Activated CD8-positive, alpha-beta T cell treated with anti-CD3 and anti-CD28 coated beads, Interleukin-2, amount 10 ng/mL, durations not matched to agents 7 days and 5 days (primary cell): ENCODE data around the gene VNN1. TPM values are rescaled to one million over a fixed set of nuclear protein-coding genes. Genes with fewer than 3 reads are reported as not detected.
"Not testable (repeated sequence)": the region's sequence is repeated elsewhere in the genome, so short reads cannot be mapped to it uniquely, and the experiment has no call there.

ENCODE experiments used
- ATAC-seq: fragments of 150-1000 bp; cut with Tn5 transposase; one replicate; pipeline ENCODE4 v1.10.0; 2021; ENCODE audit warnings: moderate library complexity
- CTCF ChIA-PET: fragments of 350-600 bp; sonication (Branson Sonifier 250); formaldehyde crosslinking; loops from one replicate; lab custom pipeline; 2021; ENCODE audit warnings: antibody characterized with exemption; lab: Charles Lee
- POLR2A ChIA-PET: fragments of 350-600 bp; sonication (Branson Sonifier 250); formaldehyde crosslinking; loops from one replicate; lab custom pipeline; 2021; ENCODE audit warnings: antibody characterized with exemption; lab: Charles Lee
- DNase-seq: peaks from one replicate; pipeline ENCODE4 v3.0.0-alpha.2; 2020
- H3K27ac Mint-ChIP-seq: one replicate; pipeline ENCODE4 v1.8.0; 2021; ENCODE audit warnings: mild to moderate bottlenecking, mixed read lengths
- H3K27me3 Mint-ChIP-seq: one replicate; pipeline ENCODE4 v1.8.0; 2021; ENCODE audit warnings: low read depth, mixed read lengths
- H3K36me3 Mint-ChIP-seq: one replicate; pipeline ENCODE4 v1.8.0; 2021; ENCODE audit warnings: low read depth, mixed read lengths
- H3K4me1 Mint-ChIP-seq: one replicate; pipeline ENCODE4 v1.8.0; 2021; ENCODE audit warnings: low read depth, mixed read lengths
- H3K4me3 Mint-ChIP-seq: one replicate; pipeline ENCODE4 v1.8.0; 2021; ENCODE audit warnings: mild to moderate bottlenecking, mixed read lengths
- H3K9me3 Mint-ChIP-seq: one replicate; pipeline ENCODE4 v1.8.0; 2022; ENCODE audit warnings: mixed read lengths; ENCODE audit not compliant: insufficient read depth
- total RNA-seq, 2 experiments: library from RNA; stranded (reverse); gene quantifications; one replicate each; pipeline ENCODE4 v1.2.3, GENCODE V29; 2021

Gene VNN1
- total RNA-seq, 2 experiments from 2014 or later: not detected

- Mint-ChIP-seq H3K36me3 (peaks cover 3% of the 10 kb centered on the region), H3K27ac (no peak overlapping the region), H3K9me3 (peaks cover 10% of the 10 kb centered on the region), H3K4me1 (no peaks in the 10 kb centered on the region), H3K4me3 (no peak overlapping the region), H3K27me3 (peaks cover 26% of the 10 kb centered on the region)
- no peak for ATAC-seq
- ChIA-PET POLR2A (no interaction called here), CTCF (interaction anchor here (1.3 kb wide), 1 partner anchor 48 kb away, joined by 3 read pairs; no protein-coding TSS in a partner anchor)
- no peak for DNase-seq
Observed at GRCh38 chr6:132693478-132693877, 20.4 kb downstream of the VNN1 start.

- POLR2A ChIA-PET: no interaction called here
- Mint-ChIP-seq H3K4me1 (no peaks in the 10 kb centered on the region), H3K36me3 (peaks cover under 1% of the 10 kb centered on the region), H3K27ac (no peak overlapping the region), H3K27me3 (peaks cover 41% of the 10 kb centered on the region), H3K9me3 (peaks cover 4% of the 10 kb centered on the region), H3K4me3 (no peak overlapping the region)
- DNase-seq: no peak
- ATAC-seq: no peak
- CTCF ChIA-PET: interaction anchor here (1.7 kb wide), 1 partner anchor 63 kb away, joined by 3 read pairs; no protein-coding TSS in a partner anchor
Observed at GRCh38 chr6:132690678-132691077, 23.2 kb downstream of the VNN1 start.

GRCh38 chr6:132687306-132687705 is 26.5 kb downstream of the VNN1 start:
- no peak for ATAC-seq
- peaks cover 45% of the 10 kb centered on the region for H3K27me3 Mint-ChIP-seq
- H3K9me3 Mint-ChIP-seq: no peaks in the 10 kb centered on the region
- no peak for DNase-seq
- no peak overlapping the region for H3K27ac Mint-ChIP-seq
- H3K36me3 Mint-ChIP-seq: no peaks in the 10 kb centered on the region
- no peak overlapping the region for H3K4me3 Mint-ChIP-seq
- no peaks in the 10 kb centered on the region for H3K4me1 Mint-ChIP-seq
- POLR2A ChIA-PET: no interaction called here
- CTCF ChIA-PET: no interaction called here

GRCh38 chr6:132686531-132686930 is 27.3 kb downstream of the VNN1 start:
- Mint-ChIP-seq H3K9me3 (no peaks in the 10 kb centered on the region), H3K27ac (no peak overlapping the region), H3K4me1 (no peaks in the 10 kb centered on the region), H3K36me3 (no peaks in the 10 kb centered on the region), H3K4me3 (no peak overlapping the region), H3K27me3 (peaks cover 47% of the 10 kb centered on the region)
- POLR2A ChIA-PET: no interaction called here
- ATAC-seq (no peak), DNase-seq (no peak)
- CTCF ChIA-PET: no interaction called here

GRCh38 chr6:132685009-132685408 is 28.8 kb downstream of the VNN1 start:
- peaks cover 4% of the 10 kb centered on the region for H3K9me3 Mint-ChIP-seq
- H3K4me3 Mint-ChIP-seq: no peak overlapping the region
- H3K27me3 Mint-ChIP-seq: peaks cover 35% of the 10 kb centered on the region
- no peaks in the 10 kb centered on the region for H3K36me3 Mint-ChIP-seq
- H3K27ac Mint-ChIP-seq: no peak overlapping the region
- no peak for ATAC-seq
- H3K4me1 Mint-ChIP-seq: no peaks in the 10 kb centered on the region
- DNase-seq: no peak
- POLR2A ChIA-PET: no interaction called here
- CTCF ChIA-PET: no interaction called here

- Mint-ChIP-seq H3K36me3 (no peaks in the 10 kb centered on the region), H3K4me3 (no peak overlapping the region), H3K4me1 (peaks cover 5% of the 10 kb centered on the region), H3K9me3 (peaks cover 4% of the 10 kb centered on the region), H3K27me3 (peaks cover 32% of the 10 kb centered on the region), H3K27ac (no peak overlapping the region)
- ATAC-seq (no peak), DNase-seq (no peak)
- POLR2A ChIA-PET: no interaction called here
- CTCF ChIA-PET: no interaction called here
Observed at GRCh38 chr6:132684272-132684671, 29.6 kb downstream of the VNN1 start.

- ATAC-seq (no peak), DNase-seq (no peak)
- Mint-ChIP-seq H3K27ac (no peak overlapping the region), H3K4me1 (peaks cover 11% of the 10 kb centered on the region), H3K27me3 (peaks cover 34% of the 10 kb centered on the region), H3K4me3 (no peak overlapping the region), H3K9me3 (peaks cover 4% of the 10 kb centered on the region), H3K36me3 (peaks cover 4% of the 10 kb centered on the region)
- POLR2A ChIA-PET: no interaction called here
- CTCF ChIA-PET: no interaction called here
Observed at GRCh38 chr6:132683543-132683942, 30.3 kb downstream of the VNN1 start.

GRCh38 chr6:132679094-132679493 is 34.8 kb downstream of the VNN1 start:
- peaks cover 35% of the 10 kb centered on the region for H3K4me1 Mint-ChIP-seq
- ATAC-seq, H3K4me3 Mint-ChIP-seq, H3K36me3 Mint-ChIP-seq, DNase-seq, H3K9me3 Mint-ChIP-seq, POLR2A ChIA-PET, H3K27ac Mint-ChIP-seq: not testable (repeated sequence)
- CTCF ChIA-PET: interaction anchor here (1.2 to 1.7 kb wide), 2 partner anchors 9 to 13 kb away, joined by 3 to 6 read pairs; no protein-coding TSS in a partner anchor
- H3K27me3 Mint-ChIP-seq: peaks cover 20% of the 10 kb centered on the region

- CTCF ChIA-PET: no interaction called here
- no peaks in the 10 kb centered on the region for H3K9me3 Mint-ChIP-seq
Observed at GRCh38 chr6:132675749-132676148, 38.1 kb downstream of the VNN1 start.

GRCh38 chr6:132675002-132675401 is 38.9 kb downstream of the VNN1 start:
- Mint-ChIP-seq H3K4me1 (peaks cover 41% of the 10 kb centered on the region), H3K4me3 (no peak overlapping the region), H3K27ac (peak overlapping the region; percentile 40), H3K27me3 (peaks cover 17% of the 10 kb centered on the region), H3K36me3 (peaks cover 4% of the 10 kb centered on the region), H3K9me3 (no peaks in the 10 kb centered on the region)
- CTCF ChIA-PET: no interaction called here
- no peak for DNase-seq
- POLR2A ChIA-PET: no interaction called here
- ATAC-seq: no peak

More at GRCh38 chr6:132675749-132676148, 38.1 kb downstream of the VNN1 start:
- Mint-ChIP-seq H3K4me1 (peaks cover 41% of the 10 kb centered on the region), H3K36me3 (peaks cover 4% of the 10 kb centered on the region), H3K4me3 (no peak overlapping the region), H3K27ac (no peak overlapping the region), H3K27me3 (peaks cover 17% of the 10 kb centered on the region)
- DNase-seq: peak; percentile 36
- ATAC-seq: peak; percentile 47
- POLR2A ChIA-PET: no interaction called here

GRCh38 chr6:132673376-132674094 is 40.3 kb downstream of the VNN1 start:
- CTCF ChIA-PET: no interaction called here
- DNase-seq: no peak
- H3K27ac Mint-ChIP-seq: no peak overlapping the region
- POLR2A ChIA-PET: no interaction called here
- no peak for ATAC-seq
- H3K36me3 Mint-ChIP-seq: no peaks in the 10 kb centered on the region
- H3K4me3 Mint-ChIP-seq: no peak overlapping the region
- peaks cover 37% of the 10 kb centered on the region for H3K4me1 Mint-ChIP-seq
- H3K9me3 Mint-ChIP-seq: no peaks in the 10 kb centered on the region
- peaks cover 10% of the 10 kb centered on the region for H3K27me3 Mint-ChIP-seq

- DNase-seq (no peak), ATAC-seq (no peak)
- Mint-ChIP-seq H3K4me1 (peaks cover 28% of the 10 kb centered on the region), H3K27me3 (peaks cover 12% of the 10 kb centered on the region), H3K36me3 (no peaks in the 10 kb centered on the region), H3K4me3 (no peak overlapping the region), H3K9me3 (no peaks in the 10 kb centered on the region), H3K27ac (no peak overlapping the region)
- POLR2A ChIA-PET: interaction anchor here (0.6 kb wide), 1 partner anchor 30 kb away, joined by 3 read pairs; no protein-coding TSS in a partner anchor
- CTCF ChIA-PET: interaction anchor here (1.0 to 5.9 kb wide), 3 partner anchors 95 to 122 kb away, joined by 3 to 115 read pairs (median 3); no protein-coding TSS in a partner anchor
Observed at GRCh38 chr6:132671295-132671694, 42.6 kb downstream of the VNN1 start.
